HG02943 (cell line): ENCODE data around the gene CCNL1.

Experiments
- ATAC-seq: cut with Tn5 transposase; IDR thresholded peaks from one replicate; pipeline ENCODE4 v1.9.1; 2021; ENCODE audit warnings: mild to moderate bottlenecking, low read depth, moderate library complexity; ENCODE audit not compliant: unreplicated experiment

Gene CCNL1

GRCh38 chr3:157127831-157128767 lies 31.8 kb downstream of the CCNL1 start:
- no peak for ATAC-seq

GRCh38 chr3:157127268-157127667 lies 32.7 kb downstream of the CCNL1 start:
- no peak for ATAC-seq

- ATAC-seq = no peak
Observed at GRCh38 chr3:157126365-157126764, 33.6 kb downstream of the CCNL1 start.

DNA sequence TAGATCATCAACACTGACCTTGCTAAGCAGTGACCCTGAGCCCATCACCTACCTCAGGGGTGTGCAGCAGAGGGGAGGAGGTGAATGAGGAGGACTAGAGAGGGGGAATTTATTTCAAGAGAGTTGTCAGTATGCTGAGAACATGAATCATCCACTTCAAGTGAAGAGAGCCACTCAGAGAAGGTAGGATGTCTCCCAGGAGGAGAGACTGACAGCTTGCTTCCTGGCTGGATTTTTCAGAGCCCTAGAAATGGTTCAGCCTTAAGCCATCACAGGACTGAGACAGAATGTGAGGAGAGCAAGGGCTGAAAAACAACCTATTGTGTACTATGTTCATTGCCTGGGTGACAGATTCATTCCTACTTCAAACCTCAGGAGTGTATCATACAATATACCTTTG lies 34.8 kb downstream of the CCNL1 start:
- no peak for ATAC-seq

DNA sequence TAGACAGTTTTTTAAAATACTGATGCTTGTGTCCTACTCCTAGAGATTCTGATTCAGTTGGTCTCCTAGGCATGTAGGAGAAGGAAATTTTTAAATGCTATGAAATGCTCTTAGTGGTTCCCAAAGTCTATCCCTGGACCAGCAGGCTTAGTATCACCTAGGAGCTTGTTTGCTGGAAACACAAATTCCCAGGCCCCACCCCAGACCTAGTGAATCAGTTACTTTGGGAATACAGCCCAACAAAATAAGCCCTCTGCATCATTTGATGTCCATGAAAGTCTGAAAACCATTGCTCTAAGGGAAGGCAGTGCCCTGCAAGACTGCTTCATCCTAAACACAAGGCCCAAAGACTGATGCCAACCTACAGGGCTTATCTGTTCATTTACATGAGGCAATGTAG lies 36.3 kb downstream of the CCNL1 start:
- ATAC-seq = no peak

DNA sequence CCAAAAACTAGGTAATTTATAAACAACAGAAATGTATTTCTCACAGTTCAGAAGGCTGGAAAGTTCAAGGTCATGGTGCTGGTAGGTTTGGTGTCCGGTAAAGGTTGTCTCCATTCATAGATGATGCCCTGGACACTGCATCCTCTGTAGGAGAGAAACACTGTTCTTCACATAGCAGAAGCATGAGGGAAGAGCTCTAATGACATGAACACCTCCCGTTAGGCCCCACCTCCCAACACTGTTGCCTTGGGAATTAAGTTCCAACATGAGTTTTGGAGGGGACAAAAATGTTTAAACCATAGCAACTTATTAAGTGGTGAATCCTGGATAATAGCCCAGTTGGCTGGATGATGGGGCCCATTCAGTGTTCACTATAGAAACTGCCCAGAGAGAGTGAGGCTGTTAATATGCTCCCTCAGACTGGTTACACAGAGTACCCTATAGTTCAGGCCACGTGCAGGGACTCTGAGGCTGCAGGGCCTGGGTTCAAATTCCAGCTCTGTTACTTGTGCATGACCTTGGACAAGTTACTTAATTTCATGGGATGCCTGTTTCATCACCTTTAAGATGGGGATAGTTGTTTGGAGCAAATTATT lies 37.0 kb downstream of the CCNL1 start:
- no peak for ATAC-seq

DNA sequence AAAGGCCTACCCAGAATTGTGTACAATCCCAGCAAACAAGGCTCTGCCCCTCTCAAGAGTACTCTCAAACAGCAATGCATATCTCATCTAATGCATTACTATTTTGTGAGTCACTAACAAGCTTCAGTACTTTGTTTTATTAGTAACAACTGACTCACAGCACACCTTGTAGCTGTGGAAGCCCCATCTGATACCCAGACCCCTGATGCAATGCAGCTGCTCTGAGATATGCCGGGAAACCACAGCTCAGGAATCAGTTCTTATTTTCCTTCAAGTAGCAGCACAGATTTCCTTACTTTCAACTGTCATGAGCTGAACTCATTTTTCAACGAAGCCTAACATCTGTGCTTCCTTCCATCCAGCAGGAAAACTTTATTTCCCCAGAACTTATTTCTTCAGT lies 37.8 kb downstream of the CCNL1 start:
- ATAC-seq = no peak

DNA sequence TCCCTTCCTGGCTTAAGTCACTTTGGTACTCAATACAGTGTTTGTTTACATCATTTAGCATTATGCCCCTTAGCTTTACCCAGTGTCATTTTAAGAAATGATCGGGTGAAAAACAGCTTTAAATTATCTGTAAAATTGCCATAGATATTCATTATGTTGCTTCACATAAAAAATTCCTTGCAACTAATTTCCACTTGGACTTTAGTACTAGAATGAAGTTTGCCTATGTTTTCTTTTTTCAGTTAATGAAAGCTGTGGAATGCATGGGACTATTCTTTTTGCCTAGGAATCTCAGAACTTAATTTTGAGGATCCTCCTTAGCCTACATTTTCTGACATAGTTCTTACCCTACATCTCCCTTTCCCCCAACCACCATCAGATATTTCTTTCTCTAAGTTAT lies 38.4 kb downstream of the CCNL1 start:
- no peak for ATAC-seq

DNA sequence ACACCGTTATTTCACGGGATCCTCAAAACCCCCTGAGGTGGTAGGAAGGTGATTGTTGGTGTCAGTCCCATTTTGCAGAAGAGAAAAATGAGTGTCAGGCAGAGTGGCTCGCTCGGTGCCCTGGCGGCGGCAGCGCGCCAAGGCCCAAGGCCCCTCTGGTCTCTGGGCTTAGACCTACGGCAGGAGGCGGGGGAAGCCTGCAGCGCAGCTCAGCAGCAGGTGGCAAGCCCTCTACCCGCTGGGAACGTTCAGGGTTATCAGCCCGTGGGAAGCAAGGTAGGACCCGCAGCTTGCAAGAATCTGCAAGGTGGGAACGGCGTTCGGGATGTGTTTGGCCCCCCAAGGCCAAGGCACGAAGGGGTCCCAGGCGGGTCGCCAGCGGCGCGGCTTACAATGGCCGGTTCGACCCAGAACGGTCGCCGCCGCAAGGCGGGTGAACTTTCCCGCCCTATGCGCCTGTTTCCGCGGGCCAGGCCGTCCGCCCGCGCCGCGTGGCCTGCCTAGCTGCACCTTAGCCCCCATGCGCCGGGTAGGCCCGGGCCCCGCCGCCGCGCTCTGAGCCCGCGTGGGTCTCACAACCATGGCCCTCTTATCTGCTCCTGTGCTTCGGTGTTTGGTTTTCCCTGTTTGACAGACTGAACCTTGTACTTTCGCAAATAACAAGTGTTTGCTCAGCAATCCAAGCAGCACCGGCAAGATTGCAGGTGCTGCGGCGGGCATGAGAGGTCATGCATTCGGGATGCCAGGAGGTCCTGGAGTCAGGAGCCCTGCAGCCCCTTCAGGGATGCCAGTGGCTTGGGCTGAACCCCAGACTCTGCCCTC lies 39.7 kb downstream of the CCNL1 start:
- no peak for ATAC-seq

DNA sequence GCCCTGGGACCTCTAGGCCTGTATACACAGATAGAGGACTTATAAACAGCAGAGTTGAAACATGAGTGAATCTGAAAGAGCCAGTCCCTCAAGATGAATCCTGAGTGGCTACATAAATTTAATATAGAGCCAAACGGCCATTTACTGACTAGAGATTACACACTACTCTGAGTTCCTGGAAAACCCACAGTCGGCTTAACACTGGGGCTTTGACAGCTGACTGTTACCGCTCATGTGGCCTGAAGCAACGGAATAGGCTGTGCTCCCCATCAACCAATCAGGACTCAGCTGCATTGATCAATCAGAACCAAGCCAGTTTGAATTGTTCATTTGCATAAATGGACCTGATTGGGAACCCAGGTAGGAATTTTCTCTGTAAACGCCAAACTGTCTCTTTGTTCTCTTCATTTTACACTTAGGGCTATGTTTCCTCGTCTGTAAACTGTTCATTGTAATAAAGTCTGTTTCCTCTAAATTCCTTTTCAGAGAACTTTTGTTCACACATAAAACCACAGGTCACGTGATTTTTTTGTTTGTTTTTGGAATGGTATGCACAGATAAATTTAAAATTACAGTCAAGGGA lies 40.5 kb downstream of the CCNL1 start:
- ATAC-seq = no peak

GRCh38 chr3:157117875-157118654 lies 41.9 kb downstream of the CCNL1 start:
- ATAC-seq = no peak

- ATAC-seq = no peak
Observed at GRCh38 chr3:157117206-157117605, 42.7 kb downstream of the CCNL1 start.

DNA sequence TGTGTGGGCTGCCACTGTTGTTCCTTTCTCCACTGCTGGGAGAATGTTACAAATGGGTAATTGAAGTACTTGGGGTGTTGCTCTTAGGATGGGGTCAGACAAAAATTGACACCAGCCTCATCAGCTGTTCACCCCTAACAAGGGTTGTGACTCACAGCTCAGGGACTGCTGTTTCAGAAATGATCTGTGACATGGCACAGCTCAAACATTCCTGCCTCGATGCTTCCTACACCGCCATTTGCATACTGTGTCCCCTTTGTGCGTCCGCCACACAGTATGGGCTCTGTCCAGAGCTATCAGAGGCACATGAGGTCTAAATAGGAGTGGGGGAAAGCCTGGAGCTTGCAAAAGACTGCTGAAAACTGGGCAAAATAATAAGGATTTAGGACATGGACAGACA lies 43.9 kb downstream of the CCNL1 start:
- no peak for ATAC-seq

DNA sequence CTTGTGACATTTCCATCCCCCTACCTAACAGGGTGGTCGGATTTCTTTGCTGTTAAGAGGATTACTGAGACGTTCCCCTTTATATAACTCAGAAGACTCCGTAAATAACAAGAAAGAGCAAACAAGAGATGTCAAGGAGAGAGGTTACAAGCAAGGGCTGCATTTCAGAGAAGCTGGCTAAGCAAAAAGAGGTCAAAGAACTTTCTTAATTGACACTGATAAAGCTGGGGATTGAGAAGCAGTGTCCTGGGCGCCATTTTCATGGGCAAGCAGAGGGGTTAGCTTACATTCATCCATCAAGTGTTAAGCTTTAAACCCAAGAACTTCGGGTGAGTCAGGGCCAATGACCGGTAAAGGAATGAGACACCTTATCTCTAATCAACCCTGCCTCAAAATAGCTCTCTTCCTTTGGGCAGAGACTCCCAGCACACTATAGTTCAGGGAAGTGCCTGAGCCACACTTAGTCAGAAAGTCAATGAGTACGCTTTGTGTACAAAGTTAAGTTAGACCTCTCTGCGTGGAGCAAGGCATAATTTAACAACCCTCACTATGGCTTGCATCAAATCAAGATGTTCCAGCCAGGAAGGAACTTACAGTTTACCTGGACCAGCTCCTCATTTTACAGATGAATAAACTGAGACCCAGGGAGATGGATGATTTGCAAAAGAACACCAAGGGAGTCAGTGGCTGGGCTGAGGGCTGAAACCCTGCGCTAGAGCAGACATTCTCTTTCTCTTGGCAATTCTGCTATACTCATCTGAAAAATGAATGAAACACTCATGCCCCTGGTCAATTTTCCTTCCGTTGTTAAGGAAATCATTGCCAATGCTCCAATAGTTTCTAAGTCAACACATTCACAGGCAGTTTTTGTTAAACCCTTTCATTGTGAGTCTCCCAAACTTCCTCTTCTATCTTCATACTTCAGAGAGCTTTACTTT lies 44.6 kb downstream of the CCNL1 start:
- no peak for ATAC-seq

- no peak for ATAC-seq
Observed at GRCh38 chr3:157113832-157114505, 46.0 kb downstream of the CCNL1 start.

DNA sequence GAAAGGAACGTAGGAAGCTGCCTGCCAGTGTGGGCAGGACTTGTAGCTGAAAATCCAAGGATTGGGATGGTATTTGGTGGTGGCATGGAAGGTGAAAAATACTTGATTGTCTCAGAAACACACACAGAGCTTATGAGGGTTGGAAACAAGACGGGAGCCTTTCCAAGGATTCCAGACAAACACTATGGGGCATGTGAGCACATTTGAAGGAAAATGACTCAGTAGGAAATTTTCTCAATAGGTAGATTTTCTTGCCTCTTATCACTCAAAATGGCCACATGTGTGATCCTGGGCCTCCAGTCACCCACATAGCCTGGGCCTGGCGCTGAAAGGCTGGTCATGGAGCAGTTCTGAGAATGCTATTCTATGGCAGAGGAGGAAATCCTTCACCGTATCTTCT lies 47.4 kb downstream of the CCNL1 start:
- no peak for ATAC-seq

DNA sequence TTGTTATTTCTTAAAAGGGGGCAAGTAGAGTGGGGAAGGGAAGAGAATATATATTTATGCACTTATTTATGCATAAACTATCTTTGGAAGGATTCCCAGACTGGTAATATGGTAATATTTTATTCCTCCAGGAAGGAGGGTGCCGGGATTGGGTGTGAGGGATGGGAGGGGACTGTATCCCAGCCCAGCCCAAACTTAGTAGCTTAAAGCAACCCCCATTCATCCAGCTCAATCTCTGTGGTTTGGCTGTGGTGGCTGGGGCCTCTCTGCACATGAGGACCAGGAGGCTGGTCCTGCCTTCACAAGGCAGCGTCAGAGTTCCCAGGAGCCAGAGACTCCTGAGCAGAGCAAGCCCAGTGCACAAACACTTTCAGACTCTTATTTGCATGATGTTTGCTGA lies 48.4 kb downstream of the CCNL1 start:
- ATAC-seq = no peak

GRCh38 chr3:157110761-157111278 lies 49.1 kb downstream of the CCNL1 start:
- ATAC-seq = no peak
